Effector memory CD4-positive, alpha-beta T cell (primary cell): ENCODE results near the gene RNF212.

Experiments used
- DNase-seq, 3 donors: peaks; one replicate each; pipeline ENCODE4 v3.0.0-alpha.2; 2020
- H3K27ac ChIP-seq: 2 replicates; pipeline ENCODE4 v1.7.0; 2013; ENCODE audit warnings: mild to moderate bottlenecking, low read length, moderate library complexity; ENCODE audit not compliant: insufficient read depth, poor library complexity, severe bottlenecking
- H3K27me3 ChIP-seq: replicated peaks from 2 replicates; pipeline ENCODE4 v1.7.0; 2013; ENCODE audit warnings: mild to moderate bottlenecking, low read length; ENCODE audit not compliant: insufficient read depth, control insufficient read depth, poor library complexity, severe bottlenecking
- H3K36me3 ChIP-seq: 2 replicates; pipeline ENCODE4 v1.7.0; 2013; ENCODE audit warnings: mild to moderate bottlenecking, low read length, moderate library complexity; ENCODE audit not compliant: control insufficient read depth, insufficient read depth
- H3K4me1 ChIP-seq: 2 replicates; pipeline ENCODE4 v1.7.0; 2013; ENCODE audit warnings: low read length, mild to moderate bottlenecking; ENCODE audit not compliant: control insufficient read depth, insufficient read depth, poor library complexity, severe bottlenecking
- H3K4me3 ChIP-seq: 2 replicates; pipeline ENCODE4 v1.7.0; 2013; ENCODE audit warnings: low read length, low read depth, mild to moderate bottlenecking; ENCODE audit not compliant: insufficient read depth, poor library complexity, severe bottlenecking
- H3K9me3 ChIP-seq: 2 replicates; pipeline ENCODE4 v1.7.0; 2013; ENCODE audit warnings: mild to moderate bottlenecking, low read length, moderate library complexity; ENCODE audit not compliant: control insufficient read depth

RNF212 gene

DNA sequence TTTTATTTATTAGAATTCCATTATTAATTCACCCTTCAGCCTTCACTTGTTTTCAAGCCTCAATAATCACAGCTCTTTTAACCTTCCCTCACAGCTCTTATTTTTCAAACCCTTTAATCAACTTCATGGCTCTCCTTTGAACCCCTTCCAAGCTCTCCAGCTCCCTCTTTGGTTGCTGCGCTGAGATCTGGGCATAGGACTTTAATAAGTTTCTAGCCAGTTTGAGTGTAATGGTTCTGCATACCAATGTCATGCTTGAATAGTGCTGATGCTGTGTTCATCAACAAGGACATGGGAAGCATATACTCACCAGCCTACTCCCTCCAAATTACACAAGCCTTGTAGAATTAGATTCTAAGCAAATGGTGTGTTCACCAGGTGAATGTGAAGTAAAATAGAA lies 3.5 kb upstream of the RNF212 start:
- no peak for DNase-seq
- Histone ChIP-seq H3K9me3 (no peaks in the 10 kb centered on the region), H3K4me3 (no peak overlapping the region), H3K27me3 (no peaks in the 10 kb centered on the region), H3K27ac (no peak overlapping the region), H3K36me3 (no peaks in the 10 kb centered on the region), H3K4me1 (no peaks in the 10 kb centered on the region)

DNA sequence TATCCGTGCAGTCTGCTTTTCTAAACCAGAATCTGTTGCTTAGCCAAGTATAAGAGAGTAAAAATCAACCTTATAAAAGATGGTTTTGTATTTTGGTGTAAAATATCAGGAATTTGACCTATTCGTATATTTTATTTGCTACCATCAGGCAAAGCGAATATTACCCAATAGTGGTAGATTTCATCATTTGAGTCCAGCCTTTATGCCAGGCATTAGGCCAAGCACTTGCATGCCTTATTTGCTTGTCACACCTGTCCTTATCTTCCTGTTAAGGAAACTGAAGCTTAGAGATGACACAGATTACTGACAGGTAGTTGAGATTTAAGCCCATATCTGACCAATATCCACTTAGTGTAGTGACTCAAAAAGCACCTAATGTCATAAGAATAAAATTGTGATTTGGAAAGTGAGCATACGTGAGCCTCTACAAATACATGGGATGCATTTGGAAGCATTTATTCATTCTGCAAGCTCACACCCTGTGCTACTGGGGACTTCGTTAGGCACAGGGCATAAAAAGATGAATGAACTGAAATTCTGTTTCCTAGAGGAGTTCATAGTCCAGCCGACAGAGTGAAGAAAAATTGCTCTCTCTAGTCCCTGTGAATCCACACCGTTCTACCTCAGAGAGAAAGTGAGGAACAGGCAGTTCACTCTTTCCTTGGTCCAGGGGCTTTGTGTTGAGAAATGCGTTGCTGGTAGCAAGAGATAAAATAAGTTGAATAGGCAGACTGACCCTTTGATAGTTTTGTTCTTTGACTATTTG lies 2.3 kb upstream of the RNF212 start:
- Histone ChIP-seq H3K27ac (no peak overlapping the region), H3K4me1 (no peaks in the 10 kb centered on the region), H3K36me3 (no peaks in the 10 kb centered on the region), H3K4me3 (no peak overlapping the region), H3K27me3 (no peaks in the 10 kb centered on the region), H3K9me3 (no peaks in the 10 kb centered on the region)
- DNase-seq, result no peak

DNA sequence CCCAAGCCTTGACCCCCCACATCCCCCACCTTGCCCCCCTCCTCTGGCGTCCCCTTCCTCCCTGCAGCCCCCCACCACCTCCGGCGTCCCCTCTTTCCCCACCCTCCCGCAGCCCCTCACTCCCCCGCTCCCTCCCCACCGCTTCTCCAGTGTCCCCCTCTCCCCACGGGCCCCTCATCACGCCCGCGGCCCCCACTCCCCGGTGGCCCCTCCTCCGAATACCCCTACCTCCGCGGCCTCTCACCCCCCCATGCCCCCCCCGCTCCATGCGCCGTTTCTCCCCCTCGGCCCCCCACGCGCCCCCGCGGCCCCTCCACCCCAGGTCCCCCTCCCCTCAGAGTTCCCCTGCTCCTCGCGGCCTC lies 562 bp downstream of the RNF212 start:
- DNase-seq, result no peak
- no peak overlapping the region for H3K27ac ChIP-seq
- no peaks in the 10 kb centered on the region for H3K27me3 ChIP-seq
- H3K4me3 ChIP-seq, result no peak overlapping the region
- no peaks in the 10 kb centered on the region for H3K36me3 ChIP-seq
- no peaks in the 10 kb centered on the region for H3K9me3 ChIP-seq
- H3K4me1 ChIP-seq, result no peaks in the 10 kb centered on the region

DNA sequence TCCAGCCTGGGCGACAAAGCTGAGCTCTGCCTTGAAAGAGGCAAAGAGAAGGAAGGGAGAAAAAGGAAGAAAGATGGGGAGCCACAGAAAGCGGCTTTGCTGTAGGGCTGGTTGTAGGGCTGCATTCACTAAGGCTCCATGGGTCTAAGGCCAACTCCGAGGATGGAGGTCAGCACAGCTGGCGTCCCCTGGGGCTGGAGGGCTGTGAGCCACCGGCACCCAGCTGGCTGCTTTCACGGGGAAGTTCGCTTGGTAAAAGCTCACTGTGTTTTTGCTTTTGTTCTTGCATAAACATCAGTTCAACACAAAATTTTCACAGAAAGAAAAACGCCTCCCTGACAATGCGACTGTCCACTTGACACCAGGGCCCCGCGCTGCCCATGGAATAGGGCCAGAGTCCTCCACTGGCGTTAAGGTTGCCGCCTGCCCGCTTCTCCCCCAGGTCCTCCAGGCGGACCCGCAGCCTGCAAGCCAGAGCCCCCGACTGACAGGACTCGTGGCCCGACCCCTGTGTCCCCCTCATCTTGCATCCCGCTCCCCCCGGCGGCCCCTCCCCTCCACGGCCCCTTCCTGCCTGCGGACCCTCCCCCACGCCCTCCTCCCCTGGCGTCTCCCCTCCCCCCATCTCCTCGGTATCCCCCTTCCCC lies 1.1 kb downstream of the RNF212 start:
- Histone ChIP-seq H3K4me3 (no peak overlapping the region), H3K27me3 (no peaks in the 10 kb centered on the region), H3K4me1 (no peaks in the 10 kb centered on the region), H3K36me3 (no peaks in the 10 kb centered on the region), H3K9me3 (no peaks in the 10 kb centered on the region), H3K27ac (no peak overlapping the region)
- no peak for DNase-seq

DNA sequence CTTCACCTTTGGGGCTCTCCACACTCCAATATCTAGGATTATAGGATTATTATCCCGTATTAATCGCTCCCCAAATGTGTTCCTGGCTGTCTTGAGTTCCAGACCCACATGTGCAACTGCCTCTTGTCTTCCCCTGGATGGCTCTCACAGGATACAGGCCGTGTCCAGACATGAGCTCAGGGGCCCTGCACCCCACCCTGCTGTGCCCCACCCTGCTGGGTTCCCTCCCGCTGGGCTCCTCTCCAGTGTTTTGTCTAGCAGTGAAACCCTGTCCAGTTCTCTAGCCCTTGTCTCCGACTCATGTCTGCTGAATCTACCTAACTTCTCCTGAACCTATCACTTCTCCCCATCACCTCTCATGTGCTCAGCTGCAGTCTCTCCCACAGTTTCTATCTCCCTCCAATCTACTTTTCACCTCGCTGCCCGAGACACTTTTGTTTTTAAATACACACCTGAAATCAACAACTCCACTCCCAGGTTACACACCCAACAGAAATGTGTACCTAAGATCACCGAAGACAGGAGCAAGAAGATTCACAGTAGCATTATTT lies 2.0 kb downstream of the RNF212 start:
- Histone ChIP-seq H3K4me3 (no peak overlapping the region), H3K9me3 (no peaks in the 10 kb centered on the region), H3K27me3 (no peaks in the 10 kb centered on the region), H3K36me3 (no peaks in the 10 kb centered on the region), H3K27ac (no peak overlapping the region), H3K4me1 (no peaks in the 10 kb centered on the region)
- no peak for DNase-seq

DNA sequence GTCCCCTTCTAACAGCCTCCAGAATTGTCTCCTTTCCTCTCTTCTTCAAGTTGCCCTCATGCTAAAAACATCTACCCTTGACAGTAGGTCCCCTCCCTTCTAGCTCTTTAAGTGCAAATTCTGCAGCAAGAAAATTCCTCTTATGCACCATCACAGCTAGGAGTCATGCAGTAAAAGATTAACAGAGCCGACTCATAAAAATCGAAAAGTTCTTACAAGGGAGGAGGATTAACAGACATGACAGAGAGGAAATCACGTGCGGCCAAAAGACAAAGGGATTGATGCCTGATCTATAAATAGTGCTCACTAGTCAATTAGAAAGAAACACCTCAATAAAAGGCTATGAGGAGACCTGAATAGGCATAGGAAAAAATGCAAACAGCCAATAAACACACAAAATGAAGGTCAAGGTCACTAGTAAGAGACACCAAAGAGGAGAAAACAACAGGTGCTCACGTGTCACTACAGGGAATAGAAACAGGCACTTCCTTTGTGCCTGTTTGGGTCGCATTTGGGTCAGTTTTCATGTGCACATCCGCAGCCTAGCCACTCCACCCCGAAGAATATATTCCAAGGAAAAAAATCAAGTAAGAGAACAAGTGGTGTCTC lies 3.4 kb downstream of the RNF212 start:
- H3K27ac ChIP-seq, result no peak overlapping the region

DNA sequence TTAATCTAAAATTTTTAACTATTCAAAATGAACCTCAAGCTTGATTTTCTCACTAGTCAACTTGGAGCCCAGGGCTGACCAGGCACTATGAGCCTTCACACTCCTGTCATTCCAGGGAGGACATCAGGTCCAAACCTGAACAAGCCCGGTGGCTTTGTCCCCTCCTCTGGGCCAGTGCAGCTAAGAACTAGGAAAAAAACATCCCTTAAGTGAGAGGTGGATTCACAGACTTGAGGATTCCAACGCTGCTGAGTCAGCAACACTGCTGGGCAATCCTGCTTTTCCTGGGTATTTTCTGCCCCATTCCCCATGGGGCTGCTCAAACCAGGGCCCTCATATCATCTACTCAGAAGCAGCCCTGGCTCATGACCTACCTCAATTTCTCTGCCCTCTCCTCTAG lies 4.0 kb downstream of the RNF212 start:
- H3K27me3 ChIP-seq, result no peaks in the 10 kb centered on the region
- H3K4me3 ChIP-seq, result no peak overlapping the region
- H3K9me3 ChIP-seq, result no peaks in the 10 kb centered on the region
- H3K4me1 ChIP-seq, result no peaks in the 10 kb centered on the region
- H3K36me3 ChIP-seq, result no peaks in the 10 kb centered on the region
- no peak for DNase-seq
- no peak overlapping the region for H3K27ac ChIP-seq

More for the DNA sequence above, 3.4 kb downstream of the RNF212 start:
- Histone ChIP-seq H3K27me3 (no peaks in the 10 kb centered on the region), H3K4me1 (no peaks in the 10 kb centered on the region), H3K4me3 (no peak overlapping the region), H3K36me3 (no peaks in the 10 kb centered on the region), H3K9me3 (no peaks in the 10 kb centered on the region)
- no peak for DNase-seq

DNA sequence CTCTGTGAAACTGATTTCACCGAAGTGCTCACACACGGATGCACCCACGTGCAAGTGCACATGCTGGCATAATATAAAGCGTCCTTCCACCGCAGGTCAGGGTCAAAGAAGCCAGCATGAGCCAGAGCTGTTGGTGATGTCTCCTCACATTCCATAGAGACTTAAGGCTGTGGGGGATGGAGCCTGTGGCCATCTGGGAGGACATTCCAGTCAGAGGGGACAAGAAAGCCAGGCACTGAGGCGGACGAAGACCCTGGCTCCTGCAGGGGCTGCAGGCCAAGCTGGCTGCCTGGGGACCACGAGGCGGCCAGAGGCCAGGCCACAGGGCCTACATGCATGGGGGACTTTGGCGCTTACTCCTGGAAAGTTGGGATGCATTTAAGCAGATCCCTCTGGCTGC lies 7.7 kb downstream of the RNF212 start:
- no peak for DNase-seq

DNA sequence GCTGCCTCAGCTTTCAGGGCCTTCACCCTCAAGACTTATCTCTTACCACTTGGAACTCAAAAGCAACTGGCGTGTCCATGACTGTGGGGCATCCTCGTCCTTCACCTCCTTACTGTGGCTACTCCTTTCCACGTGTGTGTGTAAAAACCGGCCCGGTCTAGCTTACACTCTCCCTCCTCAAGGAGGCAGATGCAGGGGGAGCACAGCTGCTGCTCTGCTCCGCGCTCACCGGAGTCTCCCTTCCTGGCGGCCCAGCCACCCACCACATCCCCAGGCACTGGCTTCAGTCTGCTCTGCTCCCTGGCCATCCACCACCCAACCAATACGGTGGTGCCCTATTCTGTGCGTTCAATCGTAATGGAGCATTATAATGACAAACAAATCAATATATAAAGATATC lies 8.3 kb downstream of the RNF212 start:
- Histone ChIP-seq H3K36me3 (no peaks in the 10 kb centered on the region), H3K27ac (no peak overlapping the region), H3K9me3 (no peaks in the 10 kb centered on the region), H3K4me1 (no peaks in the 10 kb centered on the region), H3K27me3 (no peaks in the 10 kb centered on the region), H3K4me3 (no peak overlapping the region)
- DNase-seq, result no peak

More for the DNA sequence above, 7.7 kb downstream of the RNF212 start:
- Histone ChIP-seq H3K27ac (no peak overlapping the region), H3K9me3 (no peaks in the 10 kb centered on the region), H3K27me3 (no peaks in the 10 kb centered on the region), H3K36me3 (no peaks in the 10 kb centered on the region), H3K4me1 (no peaks in the 10 kb centered on the region), H3K4me3 (no peak overlapping the region)

DNA sequence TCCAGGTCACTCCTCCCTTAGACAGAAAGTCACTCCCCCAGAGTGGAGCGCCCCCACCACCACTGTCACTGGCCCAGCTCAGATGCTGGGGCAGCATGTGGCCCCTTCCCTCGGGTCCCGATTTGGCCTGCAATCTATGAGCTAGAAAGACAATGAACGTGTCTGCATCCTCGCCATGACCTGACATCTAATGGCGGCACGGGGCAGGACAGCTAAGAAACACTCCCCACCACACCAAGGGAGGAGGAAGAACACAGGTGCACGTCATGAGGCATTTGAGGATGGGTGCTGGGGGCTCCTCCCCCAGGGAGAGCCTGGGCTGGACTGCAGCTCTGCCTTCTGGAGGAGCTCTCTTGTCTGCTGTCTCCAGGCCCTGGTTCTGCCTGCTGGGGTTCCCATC lies 8.7 kb downstream of the RNF212 start:
- no peak overlapping the region for H3K27ac ChIP-seq
- no peaks in the 10 kb centered on the region for H3K4me1 ChIP-seq
- H3K27me3 ChIP-seq, result no peaks in the 10 kb centered on the region
- no peak for DNase-seq
- no peaks in the 10 kb centered on the region for H3K36me3 ChIP-seq
- no peaks in the 10 kb centered on the region for H3K9me3 ChIP-seq
- no peak overlapping the region for H3K4me3 ChIP-seq
